Endothelial cell of umbilical vein (primary cell): ENCODE data around the gene ATP10B. TPM values are rescaled to one million over a fixed set of nuclear protein-coding genes. Genes with fewer than 3 reads are reported as not detected.

Experiments used
- BruUV-seq: library from RNA; stranded (reverse); fragments of 400-500 nt; replicated peaks from 2 replicates; lab custom pipeline; 2021; lab: Mats Ljungman, UMichigan
- CTCF ChIA-PET: fragments of 300-600, 350-600 bp; sonication (Branson Sonifier 250); formaldehyde crosslinking; loops from one replicate; lab custom pipeline; 2021; ENCODE audit warnings: antibody characterized with exemption, inconsistent platforms; lab: Charles Lee
- POLR2A ChIA-PET: fragments of 300-600, 350-600 bp; sonication (Branson Sonifier 250); formaldehyde crosslinking; loops from one replicate; lab custom pipeline; 2021; ENCODE audit warnings: antibody characterized with exemption, inconsistent platforms; lab: Charles Lee
- DNase-seq: peaks from one replicate; pipeline ENCODE4 v3.0.0-alpha.2; 2011; ENCODE audit warnings: low read depth, low spot score
- FAIRE-seq: peaks from 2 replicates; lab custom pipeline; 2011; peaks lifted over from hg19 to GRCh38; lab: Jason Lieb, UNC
- H2AFZ ChIP-seq: 2 replicates; pipeline ENCODE4 v1.6.0; 2012; ENCODE audit warnings: low read depth, low read length, control low read depth, inconsistent platforms
- H3K27ac ChIP-seq: 2 replicates; pipeline ENCODE4 v1.5.1; 2011; ENCODE audit warnings: low read depth, mild to moderate bottlenecking, control low read depth, low read length, moderate library complexity; ENCODE audit not compliant: insufficient read depth
- H3K27me3 ChIP-seq, 2 experiments: 2 replicates each; pipeline versions ENCODE4 v1.6.0 to v1.6.1; 2011; ENCODE audit warnings: low read length in 2 of 2, mixed read lengths in 1 of 2; ENCODE audit not compliant: control insufficient read depth in 2 of 2, insufficient read depth in 2 of 2
- H3K36me3 ChIP-seq, 2 experiments: 2 replicates in 1 of 2; 3 replicates in 1 of 2; pipeline ENCODE4 v1.5.1; 2011; ENCODE audit warnings: low read length in 2 of 2, mild to moderate bottlenecking in 1 of 2, moderate library complexity in 1 of 2; ENCODE audit not compliant: control insufficient read depth in 2 of 2, insufficient read depth in 2 of 2; ENCODE audit errors: extremely low read depth in 1 of 2
- H3K4me1 ChIP-seq: 3 replicates; pipeline ENCODE4 v1.5.1; 2011; ENCODE audit warnings: mild to moderate bottlenecking, low read length; ENCODE audit not compliant: control insufficient read depth, insufficient read depth; ENCODE audit errors: extremely low read depth
- H3K4me2 ChIP-seq: 2 replicates; pipeline ENCODE4 v1.6.1; 2011; ENCODE audit warnings: low read length, control low read depth, mixed read lengths; ENCODE audit not compliant: insufficient read depth
- H3K4me3 ChIP-seq, 3 experiments: fragments of 200-600 bp in 1 of 3; sonication (generic), shearing (Covaris generic) in 1 of 3; replicated peaks in 1 of 3; 2 replicates each; pipeline ENCODE4 v1.5.1; 2011 to 2016; ENCODE audit warnings: control low read depth in 3 of 3, low read length in 3 of 3, mild to moderate bottlenecking in 2 of 3, inconsistent platforms in 1 of 3, low read depth in 1 of 3, moderate library complexity in 1 of 3; ENCODE audit not compliant: insufficient read depth in 1 of 3
- H3K79me2 ChIP-seq: 2 replicates; pipeline ENCODE4 v1.6.0; 2012; ENCODE audit warnings: low read length, inconsistent platforms; ENCODE audit not compliant: control insufficient read depth, insufficient read depth
- H3K9ac ChIP-seq: replicated peaks from 2 replicates; pipeline ENCODE3; 2011; ENCODE audit warnings: low read length, control low read depth; ENCODE audit not compliant: insufficient read depth; ENCODE audit errors: extremely low read depth
- H3K9me1 ChIP-seq: replicated peaks from 3 replicates; pipeline ENCODE4 v1.6.0; 2011; ENCODE audit warnings: mild to moderate bottlenecking, low read length; ENCODE audit not compliant: control insufficient read depth, insufficient read depth; ENCODE audit errors: extremely low read depth
- H3K9me3 ChIP-seq: replicated peaks from 2 replicates; pipeline ENCODE4 v1.5.1; 2012; ENCODE audit warnings: low read length, inconsistent platforms; ENCODE audit not compliant: control insufficient read depth, insufficient read depth
- H4K20me1 ChIP-seq: replicated peaks from 2 replicates; pipeline ENCODE3; 2011; ENCODE audit warnings: mild to moderate bottlenecking, low read length; ENCODE audit not compliant: control insufficient read depth, insufficient read depth; ENCODE audit errors: extremely low read depth
- CTCF ChIP-seq, 2 donors: IDR thresholded peaks; 1 replicate in 1 of 2; 2 replicates in 1 of 2; pipeline ENCODE4 v1.5.1; 2011; ENCODE audit warnings: low read length in 2 of 2, mild to moderate bottlenecking in 2 of 2, moderate library complexity in 2 of 2, control low read depth in 1 of 2, inconsistent platforms in 1 of 2, low read depth in 1 of 2; ENCODE audit not compliant: insufficient read depth in 1 of 2; ENCODE audit errors: extremely low read depth in 1 of 2
- EZH2 ChIP-seq: IDR thresholded peaks from 2 replicates; pipeline ENCODE4 v1.6.1; 2012; ENCODE audit warnings: borderline replicate concordance, low read depth, mild to moderate bottlenecking, moderate library complexity, low read length, inconsistent platforms; ENCODE audit not compliant: severe bottlenecking
- FOS ChIP-seq: IDR thresholded peaks from 2 replicates; pipeline ENCODE4 v1.6.1; 2011; ENCODE audit warnings: mild to moderate bottlenecking, low read length, moderate library complexity, borderline replicate concordance; ENCODE audit not compliant: insufficient read depth
- GATA2 ChIP-seq: IDR thresholded peaks from 2 replicates; pipeline ENCODE4 v1.7.0; 2011; ENCODE audit warnings: low read depth, mild to moderate bottlenecking, moderate library complexity, mixed read lengths, low read length; ENCODE audit not compliant: insufficient read length, insufficient read depth
- JUN ChIP-seq: IDR thresholded peaks from 2 replicates; pipeline ENCODE4 v1.6.1; 2011; ENCODE audit warnings: borderline replicate concordance, low read depth; ENCODE audit not compliant: insufficient read length, insufficient read depth
- MAX ChIP-seq: IDR thresholded peaks from 2 replicates; pipeline ENCODE4 v1.6.1; 2011; ENCODE audit not compliant: insufficient read depth, insufficient read length
- MYC ChIP-seq: IDR thresholded peaks from one replicate; pipeline ENCODE4 v1.6.1; 2011; ENCODE audit warnings: mild to moderate bottlenecking, low read depth, low read length
- POLR2A ChIP-seq: IDR thresholded peaks from 2 replicates; pipeline ENCODE4 v1.6.1; 2012; ENCODE audit warnings: low read depth, mild to moderate bottlenecking, control low read depth, low read length
- POLR2AphosphoS5 ChIP-seq: IDR thresholded peaks from 2 replicates; pipeline ENCODE4 v1.6.1; 2012; ENCODE audit warnings: low read depth, mild to moderate bottlenecking, control low read depth, low read length, moderate library complexity; ENCODE audit not compliant: insufficient read depth
- dilution Hi-C: fragments of 300-500 bp; cut with MboI; formaldehyde crosslinking; loops from one replicate; pipeline ENCODE4 v1.15.0; 2019; ENCODE audit warnings: low sequenced_read_pairs; ENCODE audit not compliant: extremely low pct_ligation_motif_present
- intact Hi-C: fragments of 100-400 bp; cut with micrococcal nuclease; formaldehyde crosslinking; loops from one replicate; pipeline ENCODE4 v1.10.0; 2022
- polyA plus RNA-seq, 4 experiments: library from polyadenylated mRNA; depleted of rRNA in 3 of 4; stranded (reverse) in 3 of 4; unstranded in 1 of 4; fragments of >200 nt; gene quantifications; 2 replicates each; pipeline versions ENCODE4 v1.2.1 to v1.2.3, GENCODE V29; 2011 to 2012; ENCODE audit warnings: missing spikeins in 1 of 4
- total RNA-seq: library from RNA; stranded (reverse); gene quantifications from 2 replicates; pipeline ENCODE4 v1.2.3, GENCODE V29; 2021

ATP10B gene
- total and polyA plus RNA-seq, 2 donors (not counting 3 experiments of a cell fraction or from before 2014, with no cell fraction given): not detected

DNA sequence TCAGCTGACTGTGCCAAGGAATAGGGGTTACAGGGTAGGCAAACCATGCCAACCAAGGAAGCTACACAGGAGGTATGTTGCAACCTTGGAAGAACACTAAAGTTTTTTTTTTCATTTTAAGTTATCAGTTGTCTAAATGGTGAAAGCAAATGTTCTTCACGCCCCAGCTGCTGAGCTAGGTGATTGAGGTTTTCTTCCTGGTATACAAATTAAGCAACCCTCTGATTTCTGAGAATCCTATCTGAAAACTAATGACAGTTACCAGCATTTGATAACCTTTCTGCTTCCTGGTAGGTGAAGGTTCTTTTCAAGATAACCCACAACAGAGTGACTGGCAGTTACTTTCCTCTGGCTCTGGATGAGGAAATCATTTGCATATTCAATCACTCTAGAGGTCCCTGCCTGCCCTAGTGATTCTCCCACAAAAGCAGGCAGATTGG lies 194.9 kb downstream of the ATP10B start:
- POLR2A ChIA-PET: no interaction called here
- no peaks in the 10 kb centered on the region for H3K9me1 ChIP-seq
- TF ChIP-seq MAX: no peak
- no peak for TF ChIP-seq MYC
- no peak for TF ChIP-seq EZH2
- no peak for TF ChIP-seq POLR2A
- no peak for TF ChIP-seq FOS
- TF ChIP-seq GATA2: no peak
- TF ChIP-seq JUN: no peak
- TF ChIP-seq CTCF (IDR thresholded peaks at IDR 0.05; ENCODE audit: extremely low read depth in 1 of 2, insufficient read depth in 1 of 2, low read depth in 1 of 2, low read length in 2 of 2): no peak
- no peak for TF ChIP-seq POLR2AphosphoS5
- H3K27ac ChIP-seq: no peak overlapping the region
- H3K4me1 ChIP-seq: no peaks in the 10 kb centered on the region
- no TSS peak for BruUV-seq
- intact Hi-C loops: no loop called here
- FAIRE-seq (no peak), DNase-seq (no peak)
- H3K4me3 ChIP-seq: no peak overlapping the region
- H3K9ac ChIP-seq: no peak overlapping the region
- H3K27me3 ChIP-seq: no peaks in the 10 kb centered on the region
- no peak overlapping the region for H2AFZ ChIP-seq
- H3K36me3 ChIP-seq: no peaks in the 10 kb centered on the region
- H3K9me3 ChIP-seq: no peaks in the 10 kb centered on the region
- dilution Hi-C loops: no loop called here
- H4K20me1 ChIP-seq: no peaks in the 10 kb centered on the region
- H3K79me2 ChIP-seq: no peaks in the 10 kb centered on the region
- CTCF ChIA-PET: no interaction called here
- H3K4me2 ChIP-seq: no peak overlapping the region
